GM12878 (cell line): ENCODE measurements around the gene EIF4E2. TPM values are rescaled to one million over a fixed set of nuclear protein-coding genes. Genes with fewer than 3 reads are reported as not detected.

ENCODE experiments used
- ATAC-seq: fragments of 200-7000 bp; cut with Tn5 transposase; 3 replicates; pipeline ENCODE4 v1.9.1; 2020; ENCODE audit warnings: mild to moderate bottlenecking, moderate library complexity
- BruUV-seq: library from RNA; stranded (reverse); fragments of 400-500 nt; replicated peaks from 2 replicates; lab custom pipeline; 2021; lab: Mats Ljungman, UMichigan
- CTCF ChIA-PET: fragments of 300-600 bp; sonication (Branson Sonifier 250); formaldehyde crosslinking; extraction: SDS; loops from one replicate; lab custom pipeline; 2021; ENCODE audit warnings: inconsistent platforms; lab: Yijun Ruan, JAX
- POLR2A ChIA-PET: fragments of 350-600 bp; formaldehyde crosslinking; extraction: SDS; loops from one replicate; lab custom pipeline; 2021; ENCODE audit warnings: inconsistent platforms; lab: Charles Lee
- RAD21 ChIA-PET: fragments of 300-600 bp; sonication (Branson Sonifier 250); formaldehyde crosslinking; loops from one replicate; lab custom pipeline; 2023; ENCODE audit warnings: antibody characterized with exemption; ENCODE audit not compliant: unreplicated experiment; lab: Charles Lee
- SMC1A ChIA-PET: fragments of 300-600 bp; sonication (Branson Sonifier 250); formaldehyde crosslinking; loops from one replicate; lab custom pipeline; 2023; ENCODE audit not compliant: unreplicated experiment, uncharacterized antibody; lab: Charles Lee
- DNase-seq: peaks from one replicate; pipeline ENCODE4 v3.0.0-alpha.2; 2011; ENCODE audit warnings: low read depth, low spot score
- FAIRE-seq: peaks from 3 replicates; lab custom pipeline; 2011; peaks lifted over from hg19 to GRCh38; lab: Jason Lieb, UNC
- H2AFZ ChIP-seq: 2 replicates; pipeline ENCODE4 v1.6.0; 2011; ENCODE audit warnings: low read depth, low read length, control low read depth; ENCODE audit not compliant: control insufficient read depth
- H3K27ac ChIP-seq: 2 replicates; pipeline ENCODE4 v1.5.1; 2011; ENCODE audit warnings: control low read depth; ENCODE audit not compliant: control insufficient read depth, insufficient read depth
- H3K27me3 ChIP-seq, 2 experiments: replicated peaks in 1 of 2; 2 replicates each; pipeline versions ENCODE4 v1.6.0 to v1.6.1; 2011; ENCODE audit warnings: low read length in 1 of 2; ENCODE audit not compliant: control insufficient read depth in 2 of 2, insufficient read depth in 2 of 2
- H3K36me3 ChIP-seq, 2 experiments: 2 replicates each; pipeline ENCODE4 v1.5.1; 2011; ENCODE audit warnings: low read length in 1 of 2; ENCODE audit not compliant: control insufficient read depth in 2 of 2, insufficient read depth in 2 of 2
- H3K4me1 ChIP-seq: 2 replicates; pipeline ENCODE4 v1.6.1; 2011; ENCODE audit warnings: mild to moderate bottlenecking, low read length, moderate library complexity, mixed read lengths; ENCODE audit not compliant: control insufficient read depth, insufficient read depth
- H3K4me2 ChIP-seq: 2 replicates; pipeline ENCODE4 v1.6.0; 2011; ENCODE audit warnings: control low read depth; ENCODE audit not compliant: control insufficient read depth, insufficient read depth
- H3K4me3 ChIP-seq: fragments of 200-600 bp; sonication (generic); 2 replicates; pipeline ENCODE4 v1.5.1; 2016
- H3K79me2 ChIP-seq: 2 replicates; pipeline ENCODE4 v1.6.0; 2011; ENCODE audit warnings: low read length; ENCODE audit not compliant: control insufficient read depth, insufficient read depth
- H3K9ac ChIP-seq: 2 replicates; pipeline ENCODE4 v1.8.0; 2011; ENCODE audit warnings: low read length, control low read depth, mixed read lengths; ENCODE audit not compliant: control insufficient read depth, insufficient read depth
- H3K9me3 ChIP-seq: replicated peaks from 3 replicates; pipeline ENCODE4 v1.5.1; 2011; ENCODE audit warnings: mild to moderate bottlenecking, low read length; ENCODE audit not compliant: control insufficient read depth, insufficient read depth
- H4K20me1 ChIP-seq: 2 replicates; pipeline ENCODE4 v1.6.0; 2011; ENCODE audit not compliant: control insufficient read depth, insufficient read depth
- CHD4 ChIP-seq: fragments of 200-600 bp; sonication (generic); IDR thresholded peaks from 2 replicates; pipeline ENCODE4 v1.6.1; 2016; ENCODE audit warnings: mild to moderate bottlenecking
- CTCF ChIP-seq, 3 experiments: IDR thresholded peaks in 2 of 3; conservative IDR thresholded peaks in 1 of 3; 2 replicates each; pipeline ENCODE4 v1.5.1; 2011; ENCODE audit warnings: low read depth in 3 of 3, low read length in 3 of 3, mild to moderate bottlenecking in 3 of 3, control low read depth in 2 of 3, moderate library complexity in 2 of 3, inconsistent platforms in 1 of 3, mixed read lengths in 1 of 3; ENCODE audit not compliant: control insufficient read depth in 2 of 3, insufficient read depth in 1 of 3; ENCODE audit errors: extremely low read depth in 1 of 3
- ETV6 ChIP-seq, 2 experiments: fragments of 450-650 bp in 1 of 2; IDR thresholded peaks in 1 of 2; conservative IDR thresholded peaks in 1 of 2; 2 replicates each; pipeline ENCODE4 v1.6.1; 2014; ENCODE audit warnings: antibody characterized with exemption in 1 of 2, borderline replicate concordance in 1 of 2, low read depth in 1 of 2, mild to moderate bottlenecking in 1 of 2, moderate library complexity in 1 of 2
- HDAC2 ChIP-seq: fragments of 200-600 bp; sonication (generic); IDR thresholded peaks from 2 replicates; pipeline ENCODE4 v1.6.1; 2017
- JUNB ChIP-seq: IDR thresholded peaks from 2 replicates; pipeline ENCODE4 v1.6.1; 2016; ENCODE audit warnings: antibody characterized with exemption, mild to moderate bottlenecking
- NFXL1 ChIP-seq: fragments of 450-650 bp; IDR thresholded peaks from 2 replicates; pipeline ENCODE4 v1.6.1; 2017; ENCODE audit warnings: antibody characterized with exemption, mild to moderate bottlenecking, borderline replicate concordance
- POLR2A ChIP-seq: IDR thresholded peaks from 2 replicates; pipeline ENCODE4 v1.6.1; 2011; ENCODE audit warnings: low read depth, mild to moderate bottlenecking, low read length
- RCOR1 ChIP-seq: conservative IDR thresholded peaks from 2 replicates; pipeline ENCODE4 v1.6.1; 2012; ENCODE audit warnings: low read depth, low read length, improper control_type of control experiment
- SIN3A ChIP-seq: IDR thresholded peaks from 2 replicates; pipeline ENCODE4 v1.6.1; 2012; ENCODE audit warnings: low read depth, low read length, improper control_type of control experiment
- SRF ChIP-seq, 2 experiments: IDR thresholded peaks; 2 replicates each; pipeline ENCODE4 v1.6.1; 2011; ENCODE audit warnings: low read depth in 2 of 2, low read length in 2 of 2, mild to moderate bottlenecking in 1 of 2, moderate library complexity in 1 of 2
- TAF1 ChIP-seq: IDR thresholded peaks from 2 replicates; pipeline ENCODE4 v1.6.1; 2011; ENCODE audit warnings: mild to moderate bottlenecking, low read depth, low read length, borderline replicate concordance
- ZBTB40 ChIP-seq: fragments of 450-650 bp; IDR thresholded peaks from 2 replicates; pipeline ENCODE4 v1.6.1; 2016; ENCODE audit warnings: mild to moderate bottlenecking, moderate library complexity, borderline replicate concordance
- WGBS: methylation state at CpG from one replicate; pipeline ENCODE4 v1.1.6; 2016; ENCODE audit warnings: low lambda C conversion rate; ENCODE audit not compliant: insufficient replicate concordance, insufficient coverage; ENCODE audit errors: missing lambda C conversion rate; 5-methylcytosine and 5-hydroxymethylcytosine counted together
- in situ Hi-C: fragments of 300-500 bp; cut with MboI; formaldehyde crosslinking; loops from 9 replicates; pipeline ENCODE4 v1.14.3; 2018; ENCODE audit warnings: mixed read lengths
- intact Hi-C: fragments of 100-400 bp; cut with micrococcal nuclease; formaldehyde crosslinking; loops from one replicate; pipeline ENCODE4 v1.14.2; 2022; ENCODE audit not compliant: unreplicated experiment
- polyA plus RNA-seq, 11 experiments: library from polyadenylated mRNA; depleted of rRNA in 4 of 11; unstranded in 6 of 11; stranded (reverse) in 5 of 11; fragments of >200 nt; fragmentation: Nextera tagmentation in 4 of 11; fragmentation: Illumina TruSeq in 1 of 11; extraction: Ambion mirVana in 4 of 11; extraction: Trizol in 1 of 11; gene quantifications; 1 replicate in 1 of 11; 2 replicates in 10 of 11; pipeline versions ENCODE4 v1.2.1 to v1.2.3, GENCODE V29; 2011 to 2016; ENCODE audit warnings: inconsistent platforms in 2 of 11, missing spikeins in 2 of 11, low read depth in 1 of 11
- total RNA-seq, 4 experiments: library from RNA; depleted of rRNA in 3 of 4; stranded (reverse); fragments of >200 nt in 3 of 4; fragmentation: Illumina TruSeq in 1 of 4; extraction: Trizol in 1 of 4; gene quantifications; 2 replicates each; pipeline versions ENCODE4 v1.2.1 to v1.2.3, GENCODE V29; 2013 to 2021

The EIF4E2 gene
- total and polyA plus RNA-seq, 10 of the 15 experiments (the other 5 are each of a cell fraction or from before 2014, with no cell fraction given) = 56.1 to 158 (median 110) TPM

- TF ChIP-seq ZBTB40 = no peak
- TF ChIP-seq, all 136 proteins: peak for 2
These were observed 26.5 kb upstream of the EIF4E2 start (continued) for GRCh38 chr2:232523682-232524597.

GRCh38 chr2:232524771-232525170 is 25.7 kb upstream of the EIF4E2 start:
- intact Hi-C loops = no loop called here
- TF ChIP-seq CTCF (IDR thresholded peaks at IDR 0.05 in 2 of 3, conservative IDR thresholded peaks at IDR 0.05 in 1 of 3; ENCODE audit: control insufficient read depth in 2 of 3, extremely low read depth in 1 of 3, insufficient read depth in 1 of 3, low read depth in 3 of 3, low read length in 3 of 3) = no peak
- no peak for TF ChIP-seq JUNB
- no peak for TF ChIP-seq SRF (IDR thresholded peaks at IDR 0.05; ENCODE audit: low read depth in 2 of 2, low read length in 2 of 2)
- no peak for TF ChIP-seq TAF1
- no peak for TF ChIP-seq POLR2A
- no peak for TF ChIP-seq SIN3A
- no peak for TF ChIP-seq RCOR1
- TF ChIP-seq CHD4 = no peak
- TF ChIP-seq HDAC2 = no peak
- TF ChIP-seq ETV6 (conservative IDR thresholded peaks at IDR 0.05 in 1 of 2, IDR thresholded peaks at IDR 0.05 in 1 of 2; ENCODE audit: borderline replicate concordance in 1 of 2, low read depth in 1 of 2) = no peak
- TF ChIP-seq NFXL1 = no peak
- Histone ChIP-seq H3K4me3 (no peak overlapping the region), H3K9me3 (no peaks in the 10 kb centered on the region), H3K36me3 (no peaks in the 10 kb centered on the region), H2AFZ (no peak overlapping the region), H3K27ac (no peak overlapping the region), H4K20me1 (no peaks in the 10 kb centered on the region), H3K79me2 (no peaks in the 10 kb centered on the region), H3K27me3 (peaks cover 3 to 6% of the 10 kb centered on the region in 2 experiments; a peak in 3 of 4 replicates), H3K4me2 (no peak overlapping the region), H3K4me1 (no peaks in the 10 kb centered on the region), H3K9ac (no peak overlapping the region)
- BruUV-seq = no TSS peak
- CTCF ChIA-PET = no interaction called here
- no peak for ATAC-seq
- POLR2A ChIA-PET = no interaction called here
- SMC1A ChIA-PET = no interaction called here
- RAD21 ChIA-PET = interaction anchor here (0.6 kb wide), 1 partner anchor 61 kb away, joined by 4 read pairs; no protein-coding TSS in a partner anchor
- in situ Hi-C loops = no loop called here
- no peak for DNase-seq
- 34% methylated on average over 6 of the region's 6 CpGs for WGBS
- no peak for FAIRE-seq
